HG03565 (cell line): ENCODE results near the gene SOCS2.

Source experiments
- ATAC-seq: cut with Tn5 transposase; IDR thresholded peaks from one replicate; pipeline ENCODE4 v1.9.1; 2021; ENCODE audit warnings: mild to moderate bottlenecking, moderate library complexity; ENCODE audit not compliant: unreplicated experiment

The SOCS2 gene

GRCh38 chr12:93626160-93626559, 53.7 kb downstream of the SOCS2 start:
- no peak for ATAC-seq
